H1 (cell line): ENCODE data around the gene TMEM147. TPM values are rescaled to one million over a fixed set of nuclear protein-coding genes. Genes with fewer than 3 reads are reported as not detected.

ENCODE experiments used
- CTCF ChIA-PET: fragments of 300-600 bp; sonication (Branson Sonifier 250); formaldehyde crosslinking; loops from one replicate; lab custom pipeline; 2021; ENCODE audit not compliant: partially characterized antibody; lab: Charles Lee
- POLR2A ChIA-PET: fragments of 300-600 bp; sonication (Branson Sonifier 250); formaldehyde crosslinking; loops from one replicate; lab custom pipeline; 2021; ENCODE audit warnings: inconsistent platforms; ENCODE audit not compliant: partially characterized antibody; lab: Charles Lee
- DNase-seq, 2 experiments: peaks; one replicate each; pipeline versions ENCODE4 v3.0.0 to v3.0.0-alpha.2; 2010 to 2022; ENCODE audit warnings: low spot score in 2 of 2, low read depth in 1 of 2, mixed read lengths in 1 of 2
- FAIRE-seq: peaks from 2 replicates; lab custom pipeline; 2011; peaks lifted over from hg19 to GRCh38; lab: Jason Lieb, UNC
- H2AFZ ChIP-seq: 2 replicates; pipeline ENCODE4 v1.8.1; 2012; ENCODE audit warnings: low read length, inconsistent platforms
- H2AK5ac ChIP-seq: 2 replicates; pipeline ENCODE4 v1.6.1; 2013; ENCODE audit warnings: low read depth, low read length
- H2BK120ac ChIP-seq: replicated peaks from 2 replicates; pipeline ENCODE3; 2013; ENCODE audit warnings: low read depth, low read length, inconsistent platforms
- H2BK12ac ChIP-seq: 2 replicates; pipeline ENCODE4 v1.6.1; 2013; ENCODE audit warnings: low read depth, low read length
- H2BK15ac ChIP-seq: 2 replicates; pipeline ENCODE4 v1.6.1; 2013; ENCODE audit warnings: low read length
- H2BK20ac ChIP-seq: 2 replicates; pipeline ENCODE4 v1.6.1; 2013; ENCODE audit warnings: low read length
- H2BK5ac ChIP-seq: 2 replicates; pipeline ENCODE4 v1.6.1; 2013; ENCODE audit warnings: low read depth, low read length
- H3K14ac ChIP-seq: 2 replicates; pipeline ENCODE4 v1.6.1; 2013; ENCODE audit warnings: inconsistent platforms; ENCODE audit not compliant: insufficient read length
- H3K18ac ChIP-seq: 2 replicates; pipeline ENCODE4 v1.6.1; 2013; ENCODE audit warnings: low read length; ENCODE audit errors: extremely low read depth
- H3K23ac ChIP-seq: 2 replicates; pipeline ENCODE4 v1.6.1; 2013; ENCODE audit warnings: inconsistent platforms; ENCODE audit not compliant: insufficient read length
- H3K23me2 ChIP-seq: 2 replicates; pipeline ENCODE4 v1.6.1; 2013; ENCODE audit warnings: low read depth, low read length
- H3K27ac ChIP-seq: 2 replicates; pipeline ENCODE4 v1.6.1; 2011; ENCODE audit warnings: low read depth, low read length, inconsistent platforms
- H3K27me3 ChIP-seq, 4 experiments: replicated peaks in 1 of 4; 1 replicate in 1 of 4; 2 replicates in 3 of 4; pipeline versions ENCODE4 v1.6.1 to v1.8.1; 2011 to 2013; ENCODE audit warnings: low read length in 3 of 4, mild to moderate bottlenecking in 3 of 4, inconsistent platforms in 2 of 4, mixed read lengths in 2 of 4, moderate library complexity in 1 of 4; ENCODE audit not compliant: control insufficient read depth in 3 of 4, insufficient read depth in 3 of 4; ENCODE audit errors: extremely low read depth in 1 of 4
- H3K36me3 ChIP-seq, 4 experiments: 2 replicates each; pipeline versions ENCODE4 v1.6.1 to v1.8.1; 2011 to 2013; ENCODE audit warnings: mild to moderate bottlenecking in 4 of 4, low read length in 3 of 4, moderate library complexity in 2 of 4, control low read depth in 1 of 4, inconsistent platforms in 1 of 4; ENCODE audit not compliant: insufficient read depth in 4 of 4, control insufficient read depth in 2 of 4
- H3K4ac ChIP-seq: replicated peaks from 2 replicates; pipeline ENCODE3; 2013; ENCODE audit warnings: low read length, low read depth, mixed read lengths, inconsistent platforms; ENCODE audit not compliant: insufficient read length
- H3K4me1 ChIP-seq, 4 experiments: replicated peaks in 1 of 4; 1 replicate in 1 of 4; 2 replicates in 3 of 4; pipeline versions ENCODE4 v1.6.1 to v1.8.1; 2011 to 2013; ENCODE audit warnings: low read length in 3 of 4, inconsistent platforms in 2 of 4, mixed read lengths in 1 of 4; ENCODE audit not compliant: insufficient read depth in 4 of 4, control insufficient read depth in 3 of 4
- H3K4me2 ChIP-seq, 2 experiments: 2 replicates each; pipeline versions ENCODE4 v1.6.1 to v1.8.1; 2011 to 2013; ENCODE audit warnings: low read depth in 2 of 2, low read length in 2 of 2, control low read depth in 1 of 2, inconsistent platforms in 1 of 2, mild to moderate bottlenecking in 1 of 2; ENCODE audit not compliant: insufficient read depth in 1 of 2
- H3K4me3 ChIP-seq, 4 experiments: fragments of 200-600, 300-600 bp in 1 of 4; sonication (generic), shearing (Covaris generic), sonication (Bioruptor Twin) in 1 of 4; 2 replicates each; pipeline versions ENCODE4 v1.5.1 to v1.8.1; 2011 to 2016; ENCODE audit warnings: low read length in 4 of 4, low read depth in 3 of 4, control low read depth in 2 of 4, inconsistent platforms in 2 of 4, mild to moderate bottlenecking in 2 of 4, mixed read lengths in 1 of 4, moderate library complexity in 1 of 4; ENCODE audit not compliant: insufficient read depth in 2 of 4; ENCODE audit errors: extremely low read depth in 1 of 4
- H3K56ac ChIP-seq: replicated peaks from 2 replicates; pipeline ENCODE3; 2013; ENCODE audit warnings: low read depth, mild to moderate bottlenecking, mixed read lengths, low read length, inconsistent platforms; ENCODE audit not compliant: insufficient read length
- H3K79me1 ChIP-seq: 2 replicates; pipeline ENCODE4 v1.6.1; 2013; ENCODE audit warnings: low read depth, low read length, control low read depth
- H3K79me2 ChIP-seq, 2 experiments: 2 replicates each; pipeline versions ENCODE4 v1.6.1 to v1.8.1; 2012 to 2013; ENCODE audit warnings: low read length in 2 of 2, mild to moderate bottlenecking in 2 of 2, inconsistent platforms in 1 of 2; ENCODE audit not compliant: insufficient read depth in 2 of 2, control insufficient read depth in 1 of 2
- H3K9ac ChIP-seq, 4 experiments: replicated peaks in 1 of 4; 1 replicate in 1 of 4; 2 replicates in 3 of 4; pipeline versions ENCODE4 v1.6.1 to v1.8.1; 2011 to 2013; ENCODE audit warnings: low read depth in 3 of 4, low read length in 3 of 4, control low read depth in 2 of 4, mild to moderate bottlenecking in 2 of 4, moderate library complexity in 2 of 4, inconsistent platforms in 1 of 4; ENCODE audit errors: extremely low read depth in 1 of 4
- H3K9me3 ChIP-seq, 2 experiments: 2 replicates each; pipeline versions ENCODE4 v1.6.1 to v1.8.1; 2012 to 2013; ENCODE audit warnings: mild to moderate bottlenecking in 2 of 2, moderate library complexity in 2 of 2, control low read depth in 1 of 2, inconsistent platforms in 1 of 2, low read depth in 1 of 2, low read length in 1 of 2, mixed read lengths in 1 of 2; ENCODE audit not compliant: insufficient read depth in 2 of 2
- H4K20me1 ChIP-seq, 2 experiments: replicated peaks in 1 of 2; 2 replicates each; pipeline versions ENCODE3 to v1.8.1; 2011 to 2013; ENCODE audit warnings: inconsistent platforms in 2 of 2, low read length in 2 of 2, mild to moderate bottlenecking in 1 of 2; ENCODE audit not compliant: insufficient read depth in 2 of 2, control insufficient read depth in 1 of 2
- H4K5ac ChIP-seq: 2 replicates; pipeline ENCODE4 v1.6.1; 2013; ENCODE audit warnings: low read length, low read depth, mixed read lengths, inconsistent platforms; ENCODE audit not compliant: insufficient read length
- H4K8ac ChIP-seq: 2 replicates; pipeline ENCODE4 v1.8.0; 2013; ENCODE audit warnings: mild to moderate bottlenecking, moderate library complexity, low read length, inconsistent platforms; ENCODE audit not compliant: insufficient read depth; ENCODE audit errors: extremely low read depth
- H4K91ac ChIP-seq: replicated peaks from 2 replicates; pipeline ENCODE3; 2013; ENCODE audit warnings: low read length, mixed read lengths, inconsistent platforms; ENCODE audit not compliant: insufficient read length
- CREB1 ChIP-seq: IDR thresholded peaks from 2 replicates; pipeline ENCODE4 v1.6.1; 2012; ENCODE audit warnings: inconsistent platforms
- CTCF ChIP-seq, 3 experiments: IDR thresholded peaks; 1 replicate in 2 of 3; 2 replicates in 1 of 3; pipeline versions ENCODE4 v1.5.1 to v1.6.1; 2011; ENCODE audit warnings: low read length in 3 of 3, mild to moderate bottlenecking in 3 of 3, inconsistent platforms in 2 of 3, low read depth in 1 of 3, moderate library complexity in 1 of 3; ENCODE audit not compliant: insufficient read depth in 1 of 3; ENCODE audit errors: control extremely low read depth in 1 of 3
- KDM5A ChIP-seq: fragments of 200-600 bp; IDR thresholded peaks from 2 replicates; pipeline ENCODE4 v1.7.1; 2012; ENCODE audit warnings: mild to moderate bottlenecking, low read length, inconsistent platforms, mixed read lengths
- MAX ChIP-seq: IDR thresholded peaks from 2 replicates; pipeline ENCODE4 v1.6.1; 2012; ENCODE audit warnings: inconsistent platforms
- RAD21 ChIP-seq, 2 experiments: IDR thresholded peaks in 1 of 2; conservative IDR thresholded peaks in 1 of 2; 2 replicates each; pipeline ENCODE4 v1.6.1; 2011; ENCODE audit warnings: low read depth in 2 of 2, low read length in 2 of 2, improper control_type of control experiment in 1 of 2, inconsistent platforms in 1 of 2, mild to moderate bottlenecking in 1 of 2, moderate library complexity in 1 of 2
- RFX5 ChIP-seq: IDR thresholded peaks from 2 replicates; pipeline ENCODE4 v1.6.1; 2011; ENCODE audit warnings: low read depth, low read length, improper control_type of control experiment, borderline replicate concordance
- SAP30 ChIP-seq: fragments of 300-600 bp; sonication (generic); IDR thresholded peaks from 2 replicates; pipeline ENCODE4 v1.7.1; 2012; ENCODE audit warnings: low read length, moderate library complexity, mild to moderate bottlenecking, inconsistent platforms; ENCODE audit not compliant: insufficient read depth, insufficient replicate concordance
- TCF12 ChIP-seq: IDR thresholded peaks from 2 replicates; pipeline ENCODE4 v1.6.1; 2011; ENCODE audit warnings: low read depth, mild to moderate bottlenecking, low read length
- WGBS, 2 experiments: shearing (Covaris generic) in 1 of 2; methylation state at CpG; one replicate each; pipeline versions ENCODE4 v1.1.6 to v1.1.7; 2013 to 2015; ENCODE audit warnings: low lambda C conversion rate in 2 of 2, mixed read lengths in 2 of 2, inconsistent platforms in 1 of 2, low coverage in 1 of 2, missing lambda C conversion rate in 1 of 2; ENCODE audit not compliant: insufficient replicate concordance in 2 of 2, insufficient coverage in 1 of 2, insufficient read length in 1 of 2; ENCODE audit errors: extremely low coverage in 1 of 2, missing lambda C conversion rate in 1 of 2; 5-methylcytosine and 5-hydroxymethylcytosine counted together
- polyA plus RNA-seq, 7 experiments: library from polyadenylated mRNA; depleted of rRNA in 3 of 7; stranded (reverse) in 5 of 7; unstranded in 2 of 7; fragments of >200 nt in 5 of 7; fragments of 200-250 nt in 2 of 7; gene quantifications; 1 replicate in 5 of 7; 2 replicates in 1 of 7; 4 replicates in 1 of 7; pipeline versions ENCODE4 v1.2.1 to v1.2.3, GENCODE V29; 2011 to 2013; ENCODE audit warnings: missing spikeins in 2 of 7, mixed read lengths in 2 of 7
- total RNA-seq: library from RNA; stranded (reverse); fragmentation: NEBNext Ultra II Directional; extraction: Animal tissue kit (Norgen Biotek cat#: 25700); gene quantifications from 2 replicates; pipeline ENCODE4 v1.2.1, GENCODE V29; 2021

TMEM147 gene
- total and polyA plus RNA-seq, 2 of the 8 experiments (the other 6 are each of a cell fraction or from before 2014, with no cell fraction given), result 159 to 418 TPM

DNA sequence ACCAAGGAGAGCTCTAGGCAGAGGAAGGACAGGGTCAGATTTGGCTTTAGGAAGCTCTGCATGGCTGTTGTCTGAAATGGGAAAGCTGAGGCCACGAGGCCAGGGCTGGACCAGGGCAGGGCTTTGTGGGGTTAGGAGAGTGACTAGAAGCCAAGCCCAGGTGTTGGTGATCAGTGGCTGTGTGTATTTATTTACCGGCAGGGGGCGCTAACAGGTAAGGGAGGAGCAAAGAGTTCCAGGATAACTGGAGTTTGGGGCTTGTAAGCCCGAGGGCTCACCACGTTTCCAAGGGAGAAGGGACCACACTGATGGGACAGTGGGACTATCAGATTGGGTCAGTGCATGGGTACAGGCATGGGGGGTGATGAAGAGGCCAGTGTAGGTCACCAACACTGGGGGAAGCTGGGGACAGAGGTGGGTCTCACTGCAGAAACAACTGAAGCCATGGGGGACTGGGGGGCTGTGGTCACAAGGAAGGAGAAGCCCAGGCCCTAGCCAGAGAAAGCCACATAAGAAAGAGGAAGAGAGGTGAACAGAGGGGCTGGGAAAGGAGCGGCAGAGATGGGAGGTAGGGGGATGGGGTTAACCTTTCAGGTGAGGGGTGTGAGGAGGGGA, 3.9 kb downstream of the TMEM147 start:
- H4K20me1 ChIP-seq, result peaks cover 2 to 9% of the 10 kb centered on the region in 2 experiments
- H2AFZ ChIP-seq, result no peak overlapping the region
- no peak overlapping the region for H2AK5ac ChIP-seq
- H3K56ac ChIP-seq, result no peak overlapping the region
- FAIRE-seq (peak; percentile 65), DNase-seq (peak in 1 of 2 experiments; percentile 75)
- peaks cover 0 to 24% of the 10 kb centered on the region in 2 experiments; a peak in 2 of 4 replicates for H3K79me2 ChIP-seq
- no peak overlapping the region for H3K14ac ChIP-seq
- H4K8ac ChIP-seq, result peak overlapping the region; percentile 38; the same call in 1 of the 2 replicates
- H2BK15ac ChIP-seq, result no peak overlapping the region
- no peak overlapping the region for H3K4me3 ChIP-seq
- H3K23ac ChIP-seq, result no peak overlapping the region
- peak overlapping the region in 1 of 4 experiments; percentile 10; a peak in 1 of 7 replicates for H3K9ac ChIP-seq
- no peak overlapping the region for H2BK120ac ChIP-seq
- H3K79me1 ChIP-seq, result peaks cover 15% of the 10 kb centered on the region; the same call in 1 of the 2 replicates
- ChIA-PET POLR2A (interaction anchor here (1.2 to 3.8 kb wide), 7 partner anchors 11 to 44 kb away, joined by 3 to 19 read pairs (median 8); no protein-coding TSS in a partner anchor), CTCF (interaction anchor here (0.7 to 4.5 kb wide), 33 partner anchors 9 to 444 kb away, joined by 3 to 65 read pairs (median 4); partner anchors contain the start of genes ATP4A, DMKN and HAUS5)
- H3K27me3 ChIP-seq, result no peaks in the 10 kb centered on the region; a peak in 1 of 7 replicates
- H2BK20ac ChIP-seq, result no peak overlapping the region
- no peaks in the 10 kb centered on the region for H3K9me3 ChIP-seq
- H3K23me2 ChIP-seq, result peaks cover 10% of the 10 kb centered on the region; the same call in 1 of the 2 replicates
- 27% methylated on average over 5 of the region's 6 CpGs; no CpG with 5 or more reads in 1 of the 2 experiments for WGBS, 2 experiments
- H3K4ac ChIP-seq, result no peak overlapping the region
- peaks cover 0 to 9% (median 5%) of the 10 kb centered on the region in 4 experiments; a peak in 3 of 8 replicates for H3K36me3 ChIP-seq
- H2BK5ac ChIP-seq, result no peak overlapping the region
- no peak overlapping the region for H3K4me2 ChIP-seq
- no peak overlapping the region for H3K18ac ChIP-seq
- H4K91ac ChIP-seq, result no peak overlapping the region
- H3K27ac ChIP-seq, result no peak overlapping the region; the same call in 1 of the 2 replicates
- H3K4me1 ChIP-seq, result peaks cover 0 to 11% (median 1%) of the 10 kb centered on the region in 4 experiments; a peak in 3 of 7 replicates
- H4K5ac ChIP-seq, result no peak overlapping the region
- H2BK12ac ChIP-seq, result no peak overlapping the region
- TF ChIP-seq TCF12 (0 out of 2 replicates have a peak, but pooled peaks have one; percentile 33), KDM5A (no peak), MAX (peak; percentile 34; the same call in 1 of the 2 replicates), RAD21 (IDR thresholded peaks at IDR 0.05 in 1 of 2, conservative IDR thresholded peaks at IDR 0.05 in 1 of 2; ENCODE audit: low read depth in 2 of 2, low read length in 2 of 2) (peak; percentile 75 to 82), CTCF (IDR thresholded peaks at IDR 0.05; ENCODE audit: control extremely low read depth in 1 of 3, insufficient read depth in 1 of 3, low read depth in 1 of 3, low read length in 3 of 3) (peak; percentile 64 to 92 (median 78)), SAP30 (no peak), RFX5 (no peak), CREB1 (no peak)
